Fibroblast of skin of right biceps (primary cell): ENCODE results near the gene ECEL1.

Experiments
- DNase-seq: peaks from one replicate; pipeline ENCODE4 v3.0.0-alpha.2; 2013

ECEL1 gene

DNA sequence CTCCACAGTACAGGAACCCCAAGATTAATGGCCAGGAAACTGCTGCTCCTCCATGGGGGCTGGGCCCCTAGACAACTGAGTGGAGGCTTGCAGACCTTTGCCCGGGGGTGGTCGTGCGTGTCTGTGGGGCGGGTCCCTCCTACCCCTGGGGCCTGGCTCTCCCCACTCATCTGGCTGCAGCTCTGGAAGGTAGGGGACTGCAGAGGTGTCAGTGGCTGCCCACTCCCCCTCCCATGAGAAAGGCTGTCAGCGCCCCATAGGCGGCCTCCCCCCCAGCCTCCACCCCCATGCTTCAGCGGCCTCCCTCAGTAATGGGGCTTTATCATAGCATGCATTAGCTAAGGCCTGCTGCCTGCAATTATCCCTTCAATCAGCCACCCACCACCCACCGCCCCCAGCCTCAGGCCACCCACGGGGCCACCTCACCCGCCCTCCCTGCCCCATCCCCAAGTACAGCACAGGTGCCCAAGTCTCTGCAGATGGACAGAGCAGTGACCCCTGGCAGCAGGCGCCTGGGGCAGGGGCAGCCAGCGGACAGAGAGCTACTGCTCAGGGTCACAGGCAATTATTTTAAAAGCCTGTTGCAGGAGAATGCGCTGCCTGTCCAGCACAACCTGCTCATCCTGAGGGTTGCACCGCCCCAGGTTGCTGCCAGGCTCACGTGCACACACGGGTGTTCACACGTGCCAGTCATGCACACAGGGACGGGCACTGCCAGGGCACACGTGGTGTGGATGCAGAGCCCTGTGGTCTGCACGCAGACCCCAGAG is 9.1 kb upstream of the ECEL1 start:
- DNase-seq, result no peak

DNA sequence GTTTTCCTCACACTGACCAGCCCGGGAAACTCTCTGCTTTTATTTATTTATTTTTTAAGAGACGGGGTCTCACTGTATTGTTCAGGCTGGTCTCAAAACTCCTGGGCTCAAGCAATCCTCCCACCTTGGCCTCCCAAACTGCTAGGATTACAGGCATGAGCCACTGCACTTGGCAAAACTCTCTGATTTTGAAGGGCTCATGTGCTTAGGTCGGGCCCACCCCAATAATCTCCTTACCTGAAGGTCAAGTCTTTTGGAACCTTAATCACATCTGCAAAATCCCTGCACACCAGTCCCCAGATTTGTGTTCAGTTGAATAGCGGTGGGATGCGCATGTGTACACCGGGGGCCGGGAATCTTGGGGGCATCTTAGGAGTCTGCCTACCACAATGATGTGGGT is 7.7 kb upstream of the ECEL1 start:
- DNase-seq, result no peak

DNA sequence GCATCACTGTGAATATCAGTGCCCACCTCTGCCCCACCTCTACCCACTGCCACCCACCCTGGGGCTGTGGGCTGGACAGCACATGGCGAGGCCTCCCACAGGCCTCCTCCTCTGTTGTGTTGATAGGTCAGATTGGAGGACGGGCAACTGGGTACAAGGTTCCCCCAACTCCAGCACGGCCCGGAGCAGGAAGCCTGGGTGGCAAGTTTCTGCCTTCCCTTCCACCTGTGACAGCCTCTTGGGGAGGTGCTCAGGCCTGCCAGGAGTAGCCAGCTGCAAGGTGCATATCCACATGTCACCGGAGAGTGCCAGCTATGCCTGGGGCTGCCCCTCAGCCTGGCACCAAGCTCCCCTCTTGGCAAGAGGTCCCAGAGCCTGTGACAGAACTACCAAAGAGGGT is 6.9 kb upstream of the ECEL1 start:
- no peak for DNase-seq

DNA sequence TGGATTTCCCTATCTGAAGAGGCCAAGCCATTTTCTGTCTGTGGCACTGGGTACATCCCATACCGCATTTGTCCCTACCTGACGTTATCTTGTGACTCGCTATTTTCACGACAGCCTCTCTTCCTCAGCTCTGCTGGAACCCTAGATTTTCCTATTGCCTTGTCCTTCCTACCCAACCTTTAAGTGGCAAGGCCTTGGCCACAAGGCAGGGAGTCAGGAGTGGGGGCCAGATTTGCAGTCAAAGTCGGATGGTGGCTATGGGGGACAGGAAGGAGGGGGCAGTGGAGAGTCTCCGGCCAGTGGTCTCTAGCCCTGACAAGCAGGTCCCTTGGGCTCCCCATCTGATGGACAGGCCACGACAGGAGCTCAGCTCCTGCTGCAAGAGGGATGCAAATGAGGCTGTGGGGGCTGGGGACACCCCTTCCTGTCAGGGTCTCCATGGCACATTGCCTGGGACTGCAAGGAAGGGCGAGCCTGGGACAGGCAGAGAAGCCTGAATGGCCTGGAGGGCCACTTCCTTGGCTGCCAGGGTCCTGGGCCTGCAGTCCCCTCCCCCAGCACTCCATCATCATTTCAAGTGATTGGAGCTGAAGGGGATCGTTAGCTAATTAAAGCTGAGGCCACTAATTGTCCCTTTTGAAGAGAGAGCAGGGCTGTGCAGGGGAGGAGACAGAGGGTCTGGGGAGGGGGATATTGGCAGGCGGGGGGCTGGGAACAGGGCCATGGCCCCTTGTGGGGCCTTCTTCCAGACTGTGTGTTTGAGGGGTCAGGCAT is 6.3 kb upstream of the ECEL1 start:
- no peak for DNase-seq

- DNase-seq, result no peak
Measured at GRCh38 chr2:232492963-232493700, 5.5 kb upstream of the ECEL1 start.

DNA sequence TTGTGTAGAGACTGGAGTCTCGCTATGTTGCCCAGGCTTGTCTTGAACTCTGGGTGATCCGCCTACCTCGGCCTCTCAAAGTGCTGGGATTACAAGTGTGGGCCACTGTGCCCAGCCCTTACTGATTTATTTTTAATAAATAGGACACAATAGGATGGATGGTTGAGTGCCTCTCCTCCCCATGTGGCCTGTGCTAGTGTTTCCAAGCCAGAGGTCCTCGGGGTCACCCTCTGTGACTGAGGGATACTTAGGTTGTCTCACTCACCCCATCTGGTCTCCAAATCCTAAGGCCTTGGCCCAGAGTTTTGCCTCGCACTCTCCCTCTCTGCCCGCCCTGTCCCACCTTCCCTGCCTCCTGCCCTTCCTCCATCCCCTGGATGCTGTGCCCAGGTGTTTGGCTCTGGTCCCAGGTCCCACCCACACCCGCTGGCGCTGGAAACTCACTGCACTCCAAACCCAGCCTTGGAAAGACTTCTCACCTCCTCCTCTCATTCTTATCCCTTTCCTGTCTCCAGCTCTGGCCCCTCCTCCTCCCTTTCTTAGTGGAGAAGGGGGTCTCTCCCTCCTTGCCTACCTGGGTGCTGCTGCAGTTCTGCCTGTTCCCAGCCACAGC is 4.7 kb upstream of the ECEL1 start:
- DNase-seq, result no peak

DNA sequence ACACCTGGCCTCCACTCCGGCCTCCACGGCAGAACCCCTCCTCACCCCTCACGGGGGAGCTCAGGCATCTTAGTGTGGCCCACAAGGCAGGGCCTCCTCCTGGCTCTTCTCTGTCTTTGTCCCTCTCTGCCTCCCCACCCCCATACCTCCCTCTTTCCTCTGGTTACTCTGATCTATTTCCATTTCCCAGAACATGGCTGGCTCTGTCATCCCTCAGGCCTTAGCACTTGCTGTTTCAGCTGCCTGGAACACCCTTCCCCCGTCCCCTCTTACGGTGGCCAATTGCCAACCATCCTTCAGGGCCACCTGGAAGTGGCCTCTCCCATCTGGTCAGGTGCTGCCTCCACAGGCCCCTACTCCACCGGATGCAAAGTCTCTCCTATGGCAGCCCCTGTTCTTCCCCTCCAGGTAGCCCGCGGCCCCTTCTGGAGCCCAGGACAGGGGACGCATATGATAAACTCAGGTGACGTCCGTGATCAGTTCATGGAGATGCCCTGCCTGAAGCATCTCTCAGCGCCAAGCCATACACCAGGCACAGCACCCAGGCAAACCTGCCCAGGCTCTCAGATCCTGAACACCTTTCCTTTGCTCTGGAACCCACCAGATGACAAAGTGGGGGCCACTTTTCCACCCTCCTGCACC is 3.6 kb upstream of the ECEL1 start:
- no peak for DNase-seq

DNA sequence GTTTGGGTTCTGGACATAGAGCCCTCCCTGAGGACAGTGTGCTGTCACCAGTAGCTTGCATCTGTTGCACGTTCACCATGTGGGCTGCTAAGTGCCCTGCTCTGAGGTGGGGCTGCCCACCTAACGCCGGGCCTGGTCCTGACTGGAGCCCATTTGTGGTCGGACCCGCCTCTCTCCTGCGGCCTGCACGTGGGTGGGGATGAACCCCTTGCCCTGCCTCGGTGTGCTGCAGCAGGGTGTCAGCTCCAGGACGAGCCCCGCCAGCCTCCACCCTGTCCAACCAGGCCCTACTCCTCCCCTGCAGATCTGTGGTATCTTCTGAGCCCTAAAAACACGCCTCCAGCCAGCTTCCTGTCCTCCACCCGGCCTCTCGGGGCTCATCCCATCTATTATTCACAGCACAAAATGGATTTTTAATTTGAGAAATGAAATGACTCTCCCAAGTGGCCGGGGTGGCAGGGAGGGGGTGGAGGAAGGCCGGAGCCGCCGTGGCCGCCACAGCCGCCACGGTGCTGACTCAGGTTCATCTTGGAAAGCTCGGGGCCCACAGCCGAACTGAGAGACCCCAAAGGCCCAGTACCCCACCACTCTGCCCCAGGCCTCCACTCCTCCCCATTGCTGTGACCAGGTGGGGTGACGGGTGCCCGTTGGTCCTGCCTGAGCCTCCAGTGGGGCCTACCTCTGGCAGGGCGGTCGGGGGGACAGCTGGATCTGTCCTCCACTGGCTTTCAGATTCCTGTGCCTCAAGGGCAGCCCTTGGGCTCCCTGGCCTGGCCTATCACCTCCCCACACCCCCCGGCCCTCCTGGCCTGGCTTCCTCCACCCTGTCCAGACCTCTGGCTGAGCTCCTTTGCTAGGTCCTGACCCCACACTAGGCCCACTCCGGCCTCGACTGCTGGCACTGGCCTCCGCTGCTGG is 2.8 kb upstream of the ECEL1 start:
- no peak for DNase-seq

- no peak for DNase-seq
Measured at GRCh38 chr2:232489516-232490220, 2.0 kb upstream of the ECEL1 start.

DNA sequence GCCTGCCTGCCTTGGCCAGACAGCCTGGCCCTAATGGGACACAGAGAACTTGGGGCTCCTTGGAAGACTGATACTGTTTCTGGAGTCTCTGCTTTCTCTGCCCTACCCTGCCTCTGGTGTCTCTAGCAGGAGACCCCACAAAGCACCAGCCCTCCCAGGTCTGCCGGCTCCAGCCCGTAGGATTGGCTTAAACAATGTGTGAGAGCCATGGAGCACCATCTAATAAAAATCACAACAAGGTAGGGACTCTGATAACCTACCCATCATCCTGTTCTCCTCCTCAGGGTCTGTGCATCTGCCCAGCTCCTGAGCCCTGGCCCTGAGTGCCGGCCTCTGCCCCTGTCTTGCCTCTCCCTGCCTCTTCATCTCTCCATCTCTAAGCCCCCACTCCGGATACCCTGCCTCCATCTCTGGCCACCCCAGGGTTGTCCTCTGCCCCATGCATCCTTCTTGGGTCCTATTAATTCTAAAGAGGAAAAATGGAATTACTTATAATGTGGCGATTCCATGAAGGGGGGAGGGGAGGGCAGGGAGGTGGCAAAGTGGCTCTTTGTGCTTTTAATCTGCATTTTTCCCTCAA is 1.2 kb upstream of the ECEL1 start:
- DNase-seq, result no peak

DNA sequence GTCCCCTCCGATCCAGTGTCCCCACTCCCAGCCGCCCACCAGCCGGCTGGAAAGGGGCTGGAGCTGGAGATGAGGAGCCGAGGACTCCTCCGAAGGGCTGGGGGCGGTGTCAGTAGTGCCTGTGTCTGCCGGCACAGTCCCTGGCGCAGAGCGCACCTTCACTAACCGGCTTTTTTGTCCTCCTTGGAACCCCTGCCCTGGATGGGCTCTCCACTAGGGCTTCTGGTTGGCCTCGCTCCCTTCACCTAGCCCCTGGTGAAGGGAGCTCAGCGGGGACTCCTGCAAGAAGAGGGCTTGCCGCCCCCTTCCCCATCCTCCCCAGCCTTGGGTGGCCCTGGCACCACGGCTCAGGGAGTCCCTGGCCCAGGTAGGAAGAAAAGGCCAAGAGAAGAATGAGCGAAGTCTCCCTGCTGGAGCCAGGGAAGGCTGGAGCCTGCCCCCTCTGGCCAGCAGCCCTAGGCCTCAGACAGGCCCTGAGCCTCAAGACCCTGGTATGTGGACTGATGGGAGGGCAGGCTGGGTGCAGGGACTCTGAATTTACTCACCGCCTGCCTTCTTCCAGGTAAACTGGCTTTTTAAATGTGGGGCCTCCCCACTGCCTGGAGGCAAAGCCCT is 570 bp upstream of the ECEL1 start:
- DNase-seq, result no peak

DNA sequence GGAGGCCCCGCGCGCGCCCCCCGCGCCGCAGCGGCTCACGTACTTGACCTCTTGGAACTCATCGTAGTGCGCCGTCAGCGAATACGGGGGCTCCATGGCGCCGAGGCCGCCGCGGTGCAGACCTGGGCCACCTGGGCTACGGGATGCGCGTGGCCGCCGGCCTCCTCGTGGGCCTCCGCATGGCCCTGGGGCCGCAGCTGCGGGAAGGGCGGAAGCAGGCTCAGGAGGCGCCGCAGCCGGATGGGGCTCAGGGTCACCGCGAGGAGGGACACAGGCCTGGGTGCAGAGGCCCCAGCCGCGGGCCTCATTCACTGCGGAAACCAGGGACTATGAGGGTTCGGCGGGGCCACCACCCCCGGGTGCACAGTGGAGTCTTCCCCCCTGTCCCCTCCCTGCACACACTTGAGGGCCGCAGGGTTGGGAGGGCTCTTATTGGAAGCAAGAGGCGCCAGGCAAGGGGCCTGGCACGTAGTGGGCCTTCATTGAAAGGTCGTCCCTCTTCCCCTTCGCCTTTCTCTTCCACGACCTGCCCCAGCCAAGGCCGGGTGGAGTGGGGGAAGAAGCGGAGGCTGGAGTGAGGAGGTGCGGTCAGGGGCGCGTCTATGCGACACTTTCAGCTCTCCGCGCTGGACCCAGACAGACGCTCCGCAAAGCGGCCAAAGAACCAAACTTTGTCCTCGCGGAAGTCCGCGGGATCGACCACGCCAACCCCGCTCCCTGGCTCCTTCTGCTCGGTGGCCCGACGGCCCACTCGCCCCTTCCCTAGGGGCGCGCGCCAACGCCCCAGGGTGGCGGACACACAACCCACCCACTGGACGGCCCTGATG is 863 bp downstream of the ECEL1 start:
- no peak for DNase-seq

DNA sequence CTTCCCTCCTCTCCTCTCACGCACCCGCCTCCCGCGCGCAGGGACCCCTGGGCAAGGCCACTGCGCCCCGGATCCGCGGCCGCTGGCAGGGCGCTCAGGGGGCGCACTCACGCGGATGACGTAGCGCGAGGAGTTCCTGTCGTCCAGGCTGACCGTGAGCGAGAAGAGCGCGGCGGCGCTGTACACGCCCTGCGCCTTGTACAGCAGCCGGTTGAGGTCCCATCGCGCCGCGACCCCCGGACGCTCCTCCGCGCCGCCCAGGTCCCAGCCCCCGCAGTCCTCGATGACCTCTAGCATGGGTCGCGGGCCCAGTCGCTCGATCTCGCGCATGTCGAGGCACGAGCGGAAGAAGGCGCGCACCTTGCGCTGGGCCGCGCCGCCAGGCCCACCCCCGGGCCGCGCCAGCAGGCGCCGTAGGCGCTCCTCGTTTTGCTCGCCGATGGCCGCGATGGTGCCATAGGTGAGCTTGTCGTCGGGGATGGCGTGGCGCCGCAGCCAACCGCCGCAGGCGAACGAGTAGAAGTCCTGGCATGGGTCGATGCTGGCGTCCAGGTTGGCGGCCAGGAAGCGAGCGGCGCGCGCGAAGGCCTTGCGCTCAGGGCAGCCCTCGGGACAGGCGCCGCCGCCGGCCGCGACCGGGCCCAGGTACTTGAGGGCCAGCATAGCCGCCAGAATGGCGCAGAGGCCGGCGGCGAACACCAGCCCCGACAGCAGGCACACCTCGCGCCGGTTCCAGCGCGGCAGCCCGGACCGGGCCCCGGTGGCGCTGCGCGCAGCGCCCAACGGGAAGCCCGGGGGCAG is 1.7 kb downstream of the ECEL1 start:
- no peak for DNase-seq

DNA sequence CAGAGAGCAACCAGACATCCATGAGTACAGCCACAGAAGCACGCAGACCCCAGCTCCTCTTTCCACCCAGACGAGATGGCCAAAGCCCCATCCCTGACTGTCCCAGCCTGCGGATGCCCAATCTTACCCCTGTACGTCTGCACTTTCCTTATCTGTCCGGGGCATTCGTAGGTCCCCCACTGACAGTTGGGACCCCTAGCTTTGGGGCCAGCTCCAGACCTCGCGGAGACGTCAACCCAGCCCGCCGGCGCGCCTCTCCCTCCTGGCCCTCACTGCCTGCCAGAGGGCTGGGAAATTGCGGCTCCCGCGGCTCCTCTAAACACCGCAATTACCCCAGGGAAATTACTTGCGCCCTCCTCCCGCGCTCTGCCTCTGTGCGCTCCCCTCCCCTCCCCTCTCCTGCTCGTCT is 2.3 kb downstream of the ECEL1 start:
- no peak for DNase-seq

GRCh38 chr2:232484628-232485347 is 2.8 kb downstream of the ECEL1 start:
- DNase-seq, result no peak

DNA sequence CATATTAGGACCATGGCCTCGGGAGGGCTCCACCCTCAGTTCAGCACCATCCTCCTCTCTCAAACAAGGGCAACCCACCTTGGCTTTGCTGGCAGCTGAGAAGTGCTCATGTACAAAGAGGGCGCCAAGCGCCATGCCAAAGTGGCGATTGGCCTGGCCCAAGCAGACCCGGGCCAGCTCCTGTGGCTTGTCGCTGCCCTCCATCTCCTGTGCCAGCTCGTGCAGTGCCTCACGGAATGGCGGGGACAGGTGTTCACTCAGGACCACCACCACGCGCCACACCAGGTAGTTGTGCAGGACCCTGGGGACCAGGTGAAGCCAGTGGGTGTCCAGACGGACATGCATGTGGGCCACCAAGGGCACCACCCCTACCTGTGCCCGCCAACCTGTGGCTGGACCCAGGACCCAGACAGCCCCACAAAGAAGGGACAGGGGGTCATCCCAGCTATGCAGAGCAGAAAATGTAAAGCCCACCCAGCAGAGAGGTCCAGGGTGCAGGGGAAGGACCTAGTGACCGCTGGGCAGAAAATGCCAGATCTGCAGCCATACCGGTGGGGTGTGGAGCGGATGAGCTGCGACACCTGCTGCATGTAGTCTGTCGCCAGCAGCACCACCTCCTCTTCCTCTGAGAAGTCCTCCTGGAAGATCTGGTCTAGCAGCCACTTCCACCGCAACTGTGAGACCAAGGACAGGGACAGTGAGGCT is 3.6 kb downstream of the ECEL1 start:
- no peak for DNase-seq

DNA sequence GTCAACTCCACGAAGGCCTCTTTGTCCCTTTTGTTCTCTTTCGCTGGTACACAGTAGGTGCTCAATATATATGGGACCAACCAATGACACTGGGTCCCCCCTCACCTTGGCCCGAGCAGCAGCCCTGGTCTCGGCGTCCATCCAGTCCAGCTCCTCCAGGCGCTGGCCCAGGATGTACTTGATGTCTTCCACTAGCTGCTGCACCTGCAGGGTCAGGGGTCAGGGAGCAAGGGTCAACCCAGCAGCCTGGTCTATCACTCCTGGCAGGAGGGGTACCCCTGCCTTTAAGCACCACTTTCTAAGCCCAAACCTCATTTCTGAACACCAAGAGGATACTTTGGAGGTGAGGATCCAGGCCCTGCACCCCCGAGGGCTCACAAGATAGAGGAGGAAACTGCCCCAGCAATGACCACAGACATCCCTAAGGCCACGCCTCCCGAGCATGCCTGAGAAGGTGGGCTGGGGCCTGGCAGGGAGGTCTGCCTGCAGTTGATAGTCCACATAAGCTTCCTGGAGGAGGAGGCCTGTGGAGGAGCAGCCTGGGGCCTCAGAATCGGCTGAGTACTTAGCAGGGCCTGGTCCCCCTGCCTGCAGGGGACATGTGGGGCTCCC is 4.2 kb downstream of the ECEL1 start:
- no peak for DNase-seq
